GM12875 (cell line): ENCODE results near the gene LMNTD1.

ENCODE experiments used
- H3K4me3 ChIP-seq: one replicate; pipeline ENCODE4 v1.5.1; 2011; ENCODE audit warnings: low read depth, low read length, control low read depth
- TF ChIP-seq, protein P1 (sequence below): IDR thresholded peaks from 2 replicates; pipeline ENCODE4 v1.5.1; 2011; ENCODE audit warnings: low read depth, mild to moderate bottlenecking, control low read depth, inconsistent platforms, low read length, moderate library complexity, borderline replicate concordance; ENCODE audit not compliant: insufficient read depth

LMNTD1 gene

GRCh38 chr12:25552681-25553080, 402 bp downstream of the LMNTD1 start:
- H3K4me3 ChIP-seq = no peak overlapping the region
- TF ChIP-seq, protein P1, sequence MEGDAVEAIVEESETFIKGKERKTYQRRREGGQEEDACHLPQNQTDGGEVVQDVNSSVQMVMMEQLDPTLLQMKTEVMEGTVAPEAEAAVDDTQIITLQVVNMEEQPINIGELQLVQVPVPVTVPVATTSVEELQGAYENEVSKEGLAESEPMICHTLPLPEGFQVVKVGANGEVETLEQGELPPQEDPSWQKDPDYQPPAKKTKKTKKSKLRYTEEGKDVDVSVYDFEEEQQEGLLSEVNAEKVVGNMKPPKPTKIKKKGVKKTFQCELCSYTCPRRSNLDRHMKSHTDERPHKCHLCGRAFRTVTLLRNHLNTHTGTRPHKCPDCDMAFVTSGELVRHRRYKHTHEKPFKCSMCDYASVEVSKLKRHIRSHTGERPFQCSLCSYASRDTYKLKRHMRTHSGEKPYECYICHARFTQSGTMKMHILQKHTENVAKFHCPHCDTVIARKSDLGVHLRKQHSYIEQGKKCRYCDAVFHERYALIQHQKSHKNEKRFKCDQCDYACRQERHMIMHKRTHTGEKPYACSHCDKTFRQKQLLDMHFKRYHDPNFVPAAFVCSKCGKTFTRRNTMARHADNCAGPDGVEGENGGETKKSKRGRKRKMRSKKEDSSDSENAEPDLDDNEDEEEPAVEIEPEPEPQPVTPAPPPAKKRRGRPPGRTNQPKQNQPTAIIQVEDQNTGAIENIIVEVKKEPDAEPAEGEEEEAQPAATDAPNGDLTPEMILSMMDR = no peak

- no peak overlapping the region for H3K4me3 ChIP-seq
- TF ChIP-seq, protein P1 = no peak
Observed at GRCh38 chr12:25550186-25550585, 2.9 kb downstream of the LMNTD1 start.

- H3K4me3 ChIP-seq = no peak overlapping the region
- TF ChIP-seq, protein P1 = no peak
Observed at GRCh38 chr12:25549120-25549519, 4.0 kb downstream of the LMNTD1 start.

DNA sequence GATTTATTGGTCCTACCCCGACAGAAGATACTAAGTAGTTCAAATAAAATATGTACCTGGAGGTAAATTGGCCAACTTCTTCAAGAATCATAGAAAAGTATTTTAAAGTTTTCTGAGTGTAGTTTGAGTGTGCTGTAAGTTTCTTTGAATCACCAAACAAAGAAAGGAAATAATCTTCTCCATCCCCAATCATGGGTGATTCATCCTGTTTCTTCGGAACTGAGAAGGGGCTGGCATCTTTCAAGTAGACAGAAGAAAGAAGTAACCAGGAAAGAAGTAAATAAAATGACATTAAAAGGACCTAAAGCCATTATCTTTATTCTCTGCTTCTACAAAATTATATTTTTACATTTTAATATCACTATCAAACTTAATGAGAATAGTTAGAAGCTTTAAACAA, 6.8 kb downstream of the LMNTD1 start:
- no peak overlapping the region for H3K4me3 ChIP-seq
- TF ChIP-seq, protein P1 = no peak

DNA sequence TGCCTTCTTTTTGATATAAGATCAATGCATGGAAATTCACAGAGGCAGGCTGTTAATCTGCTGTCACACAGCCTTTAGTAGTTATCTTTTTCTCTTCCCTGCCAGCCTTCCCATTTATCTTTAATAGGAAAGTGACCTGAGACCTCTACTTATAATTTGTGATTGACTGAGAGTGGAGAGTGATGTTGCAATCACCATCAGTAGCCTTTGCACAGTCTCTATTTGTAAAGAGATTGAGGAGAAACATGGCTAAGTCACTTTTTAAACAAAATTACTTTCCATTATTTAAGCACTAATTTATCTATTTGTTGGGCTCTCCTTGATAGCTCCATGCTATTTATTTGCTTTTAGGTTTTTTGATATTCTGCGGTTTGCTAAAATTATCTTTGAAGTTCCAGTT, 19.9 kb downstream of the LMNTD1 start:
- H3K4me3 ChIP-seq = no peak overlapping the region
- TF ChIP-seq, protein P1 = no peak

DNA sequence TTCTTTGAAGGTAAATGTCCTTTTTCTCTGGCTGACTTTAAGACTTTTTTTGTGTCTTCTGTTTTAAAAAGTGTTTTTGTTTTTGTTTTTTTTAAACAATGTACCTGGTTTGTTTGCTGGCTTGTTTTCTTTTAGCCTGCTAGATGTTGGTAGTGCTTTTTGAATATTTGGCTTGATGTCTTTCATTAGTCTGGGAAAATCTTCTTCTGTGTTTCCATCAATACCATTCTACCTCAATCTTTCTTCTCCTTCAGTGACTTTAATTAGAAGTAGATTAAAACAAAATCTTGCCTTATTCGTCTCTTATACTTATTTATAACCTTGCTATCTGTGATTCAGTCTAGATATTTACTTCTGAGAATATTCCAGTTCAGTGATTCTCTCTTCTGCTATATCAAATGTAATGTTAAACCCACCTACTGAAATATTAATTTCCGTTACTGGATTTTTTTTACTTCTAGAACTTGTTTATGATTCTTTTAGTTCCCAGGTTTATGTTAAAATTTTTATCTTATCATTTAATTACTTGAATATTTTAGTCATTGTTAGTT, 21.5 kb downstream of the LMNTD1 start:
- H3K4me3 ChIP-seq = no peak overlapping the region
- TF ChIP-seq, protein P1 = no peak

DNA sequence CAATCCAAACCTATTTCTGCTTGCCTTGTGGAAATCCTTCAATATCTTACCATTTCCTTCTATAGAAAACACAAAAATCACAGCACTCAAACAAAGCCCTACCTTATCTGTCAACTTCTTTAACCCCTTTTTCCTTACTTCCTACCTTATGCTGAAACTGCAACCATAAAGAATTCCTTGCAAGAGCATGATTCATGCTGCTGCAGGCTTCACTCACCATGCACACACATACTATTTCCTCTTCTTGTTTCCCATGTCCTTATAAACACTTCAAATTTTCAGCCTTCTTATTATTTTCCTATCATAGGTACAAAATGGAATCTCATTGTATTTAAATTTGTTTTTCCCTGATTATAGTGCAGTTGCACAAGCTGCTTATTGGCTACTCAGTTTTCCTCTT, 23.3 kb downstream of the LMNTD1 start:
- TF ChIP-seq, protein P1 = no peak
- no peak overlapping the region for H3K4me3 ChIP-seq
